ENCODE data around the gene NDOR1.
"Not testable (repeated sequence)": the region's sequence is repeated elsewhere in the genome, so short reads cannot be mapped to it uniquely, and the experiment has no call there.

NDOR1 gene

GRCh38 chr9:137254624-137255447 is 49.3 kb downstream of the NDOR1 start, which contains the start of gene NELFB:
NELFB (plus strand) TSS chr9:137255327.
- no peaks in the 10 kb centered on the region for H3K9me3 ChIP-seq (ENCODE audit: insufficient read depth, low read depth, low read length)
- H3K9ac ChIP-seq (ENCODE audit: low read depth, low read length), result peak within 1 kb of the TSS; percentile 88
- H3K4me3 ChIP-seq (ENCODE audit: low read length), result peak within 1 kb of the TSS; percentile 93
- H3K27me3 ChIP-seq (ENCODE audit: insufficient read depth, low read length), result no peaks in the 10 kb centered on the region; the same call in 1 of the 2 replicates
- H3K36me3 ChIP-seq (ENCODE audit: insufficient read depth, low read length), result peaks cover 25% of the 10 kb centered on the region
- H3K4me1 ChIP-seq (ENCODE audit: insufficient read depth, low read length), result peaks cover 5% of the 10 kb centered on the region; the same call in 1 of the 2 replicates
- 1% methylated on average over 105 of the region's 105 CpGs for WGBS
- peak within 1 kb of the TSS; percentile 45; the same call in 1 of the 2 replicates for H3K27ac ChIP-seq (ENCODE audit: low read depth, low read length)

- Histone ChIP-seq H3K27ac (ENCODE audit: low read depth, low read length) (0 out of 2 replicates have a peak overlapping the region, but pooled peaks have one; percentile 45), H3K9ac (ENCODE audit: low read depth, low read length) (peak overlapping the region; percentile 88), H3K27me3 (ENCODE audit: insufficient read depth, low read length) (no peaks in the 10 kb centered on the region), H3K9me3 (ENCODE audit: insufficient read depth, low read depth, low read length) (no peaks in the 10 kb centered on the region), H3K36me3 (ENCODE audit: insufficient read depth, low read length) (peaks cover 25% of the 10 kb centered on the region), H3K4me1 (ENCODE audit: insufficient read depth, low read length) (peaks cover 5% of the 10 kb centered on the region; the same call in 1 of the 2 replicates), H3K4me3 (ENCODE audit: low read length) (peak overlapping the region; percentile 93)
- WGBS, result 4% methylated on average over 51 of the region's 51 CpGs
These were observed 50.1 kb downstream of the NDOR1 start for GRCh38 chr9:137255448-137256114.

- peak overlapping the region; percentile 93 for H3K4me3 ChIP-seq (ENCODE audit: low read length)
- H3K4me1 ChIP-seq (ENCODE audit: insufficient read depth, low read length), result peaks cover 5% of the 10 kb centered on the region; the same call in 1 of the 2 replicates
- no peak overlapping the region for H3K27ac ChIP-seq (ENCODE audit: low read depth, low read length)
- H3K9ac ChIP-seq (ENCODE audit: low read depth, low read length), result no peak overlapping the region
- peaks cover 25% of the 10 kb centered on the region for H3K36me3 ChIP-seq (ENCODE audit: insufficient read depth, low read length)
- no peaks in the 10 kb centered on the region for H3K9me3 ChIP-seq (ENCODE audit: insufficient read depth, low read depth, low read length)
- H3K27me3 ChIP-seq (ENCODE audit: insufficient read depth, low read length), result no peaks in the 10 kb centered on the region
- 93% methylated on average over 15 of the region's 15 CpGs for WGBS
These were observed 50.9 kb downstream of the NDOR1 start for GRCh38 chr9:137256362-137256761.

GRCh38 chr9:137256856-137257255 is 51.4 kb downstream of the NDOR1 start:
- no peak overlapping the region for H3K9ac ChIP-seq (ENCODE audit: low read depth, low read length)
- 0 out of 2 replicates have a peak overlapping the region, but pooled peaks have one; percentile 93 for H3K4me3 ChIP-seq (ENCODE audit: low read length)
- no peaks in the 10 kb centered on the region for H3K9me3 ChIP-seq (ENCODE audit: insufficient read depth, low read depth, low read length)
- peaks cover 25% of the 10 kb centered on the region for H3K36me3 ChIP-seq (ENCODE audit: insufficient read depth, low read length)
- H3K27ac ChIP-seq (ENCODE audit: low read depth, low read length), result no peak overlapping the region
- H3K4me1 ChIP-seq (ENCODE audit: insufficient read depth, low read length), result peaks cover 5% of the 10 kb centered on the region; the same call in 1 of the 2 replicates
- 95% methylated on average over 15 of the region's 15 CpGs for WGBS
- no peaks in the 10 kb centered on the region for H3K27me3 ChIP-seq (ENCODE audit: insufficient read depth, low read length)

DNA sequence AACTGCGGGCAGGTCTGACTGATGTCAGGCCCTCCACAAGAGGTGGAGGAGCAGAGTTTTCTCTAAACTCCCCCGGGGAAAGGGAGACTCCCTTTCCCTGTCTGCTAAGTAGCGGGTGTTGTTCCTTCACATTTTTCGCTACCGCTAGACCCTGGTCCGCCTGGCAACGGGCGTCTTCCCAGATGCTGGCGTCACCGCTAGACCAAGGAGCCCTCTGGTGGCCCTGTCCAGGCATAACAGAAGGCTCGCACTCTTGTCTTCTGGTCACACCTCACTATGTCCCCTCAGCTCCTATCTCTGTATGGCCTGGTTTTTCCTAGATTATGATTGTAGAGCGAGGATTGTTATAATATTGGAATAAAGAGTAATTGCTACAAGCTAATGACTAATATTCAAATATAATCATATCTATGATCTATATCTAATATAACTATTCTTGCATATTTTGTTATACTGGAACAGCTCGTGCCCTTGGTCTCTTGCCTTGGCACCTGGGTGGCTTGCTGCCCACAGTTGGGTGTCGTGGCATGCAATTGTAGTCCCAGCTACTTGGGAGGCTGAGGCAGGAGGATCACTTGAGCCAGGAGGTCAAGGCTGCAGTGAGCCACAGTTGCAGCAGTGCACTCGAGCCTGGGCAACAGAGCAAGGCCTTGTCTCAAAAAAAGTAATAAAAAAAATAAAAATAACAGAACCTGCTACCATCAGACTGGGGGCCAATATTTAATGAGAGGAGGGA is 56.8 kb downstream of the NDOR1 start:
- H3K27ac ChIP-seq (ENCODE audit: low read depth, low read length); H3K9ac ChIP-seq (ENCODE audit: low read depth, low read length); H3K4me3 ChIP-seq (ENCODE audit: low read length); H3K9me3 ChIP-seq (ENCODE audit: insufficient read depth, low read depth, low read length); H3K4me1 ChIP-seq (ENCODE audit: insufficient read depth, low read length); H3K27me3 ChIP-seq (ENCODE audit: insufficient read depth, low read length): not testable (repeated sequence)
- peaks cover 49% of the 10 kb centered on the region for H3K36me3 ChIP-seq (ENCODE audit: insufficient read depth, low read length)
- WGBS, result 38% methylated on average over 12 of the region's 15 CpGs

GRCh38 chr9:137262909-137263285 is 57.4 kb downstream of the NDOR1 start:
- WGBS, result 92% methylated on average over 24 of the region's 24 CpGs
- H3K27me3 ChIP-seq (ENCODE audit: insufficient read depth, low read length), result no peaks in the 10 kb centered on the region
- no peaks in the 10 kb centered on the region for H3K4me1 ChIP-seq (ENCODE audit: insufficient read depth, low read length)
- H3K4me3 ChIP-seq (ENCODE audit: low read length), result no peak overlapping the region
- peaks cover 52% of the 10 kb centered on the region for H3K36me3 ChIP-seq (ENCODE audit: insufficient read depth, low read length)
- no peaks in the 10 kb centered on the region for H3K9me3 ChIP-seq (ENCODE audit: insufficient read depth, low read depth, low read length)
- H3K9ac ChIP-seq (ENCODE audit: low read depth, low read length), result no peak overlapping the region
- no peak overlapping the region for H3K27ac ChIP-seq (ENCODE audit: low read depth, low read length)

GRCh38 chr9:137263506-137263905 is 58.0 kb downstream of the NDOR1 start:
- Histone ChIP-seq H3K27me3 (ENCODE audit: insufficient read depth, low read length) (no peaks in the 10 kb centered on the region), H3K27ac (ENCODE audit: low read depth, low read length) (no peak overlapping the region), H3K9ac (ENCODE audit: low read depth, low read length) (no peak overlapping the region), H3K4me3 (ENCODE audit: low read length) (no peak overlapping the region), H3K9me3 (ENCODE audit: insufficient read depth, low read depth, low read length) (no peaks in the 10 kb centered on the region), H3K36me3 (ENCODE audit: insufficient read depth, low read length) (peaks cover 50% of the 10 kb centered on the region), H3K4me1 (ENCODE audit: insufficient read depth, low read length) (no peaks in the 10 kb centered on the region)
- 87% methylated on average over 10 of the region's 10 CpGs for WGBS

- Histone ChIP-seq H3K4me3 (ENCODE audit: low read length) (no peak overlapping the region), H3K4me1 (ENCODE audit: insufficient read depth, low read length) (no peaks in the 10 kb centered on the region), H3K9ac (ENCODE audit: low read depth, low read length) (no peak overlapping the region), H3K9me3 (ENCODE audit: insufficient read depth, low read depth, low read length) (no peaks in the 10 kb centered on the region), H3K27ac (ENCODE audit: low read depth, low read length) (no peak overlapping the region), H3K27me3 (ENCODE audit: insufficient read depth, low read length) (no peaks in the 10 kb centered on the region), H3K36me3 (ENCODE audit: insufficient read depth, low read length) (peaks cover 50% of the 10 kb centered on the region)
- 96% methylated on average over 22 of the region's 22 CpGs for whole genome bisulfite sequencing
These were observed 58.6 kb downstream of the NDOR1 start for GRCh38 chr9:137264067-137264466.

GRCh38 chr9:137265496-137266161 is 60.1 kb downstream of the NDOR1 start:
- Histone ChIP-seq H3K9ac (ENCODE audit: low read depth, low read length) (no peak overlapping the region), H3K36me3 (ENCODE audit: insufficient read depth, low read length) (peaks cover 56% of the 10 kb centered on the region), H3K4me3 (ENCODE audit: low read length) (no peak overlapping the region), H3K9me3 (ENCODE audit: insufficient read depth, low read depth, low read length) (no peaks in the 10 kb centered on the region), H3K27ac (ENCODE audit: low read depth, low read length) (no peak overlapping the region), H3K4me1 (ENCODE audit: insufficient read depth, low read length) (no peaks in the 10 kb centered on the region), H3K27me3 (ENCODE audit: insufficient read depth, low read length) (no peaks in the 10 kb centered on the region)
- 94% methylated on average over 29 of the region's 29 CpGs for WGBS

DNA sequence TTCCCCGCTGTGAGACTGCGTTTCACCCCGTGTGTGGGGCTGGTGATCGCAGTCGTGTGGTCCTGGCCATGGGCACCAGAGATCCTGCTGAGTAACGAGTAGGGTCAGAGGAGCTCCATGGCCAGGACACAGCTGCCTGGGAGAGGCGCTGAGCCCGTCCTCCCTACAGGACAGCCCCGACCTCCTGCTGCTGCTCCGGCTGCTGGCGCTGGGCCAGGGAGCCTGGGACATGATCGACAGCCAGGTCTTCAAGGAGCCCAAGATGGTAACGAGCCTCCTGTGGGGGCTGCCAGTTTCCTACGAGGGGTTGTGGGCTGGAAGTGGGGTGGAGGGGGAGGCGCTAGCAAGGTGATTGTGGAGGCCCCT is 60.6 kb downstream of the NDOR1 start:
- H3K27ac ChIP-seq (ENCODE audit: low read depth, low read length), result no peak overlapping the region
- H3K4me1 ChIP-seq (ENCODE audit: insufficient read depth, low read length), result no peaks in the 10 kb centered on the region
- no peak overlapping the region for H3K4me3 ChIP-seq (ENCODE audit: low read length)
- 95% methylated on average over 15 of the region's 15 CpGs for WGBS
- no peak overlapping the region for H3K9ac ChIP-seq (ENCODE audit: low read depth, low read length)
- no peaks in the 10 kb centered on the region for H3K9me3 ChIP-seq (ENCODE audit: insufficient read depth, low read depth, low read length)
- no peaks in the 10 kb centered on the region for H3K27me3 ChIP-seq (ENCODE audit: insufficient read depth, low read length)
- H3K36me3 ChIP-seq (ENCODE audit: insufficient read depth, low read length), result peaks cover 60% of the 10 kb centered on the region

Data from HUES64 (cell line).